H9 (cell line): Measurements from ENCODE around the gene ATP5F1B. TPM values are rescaled to one million over a fixed set of nuclear protein-coding genes. Genes with fewer than 3 reads are reported as not detected.
A peak's percentile ranks its signal among the peaks of the same experiment; 100 is the strongest.

Source experiments
- DNase-seq: peaks from one replicate; pipeline ENCODE4 v3.0.0-alpha.2; 2017
- H2AFZ ChIP-seq: one replicate; pipeline ENCODE4 v1.6.1; 2013; ENCODE audit warnings: mild to moderate bottlenecking, low read length, control low read depth, moderate library complexity
- H2AK5ac ChIP-seq: 2 replicates; pipeline ENCODE4 v1.6.1; 2013; ENCODE audit warnings: low read length, control low read depth, mixed read lengths; ENCODE audit not compliant: insufficient read length
- H2BK120ac ChIP-seq: one replicate; pipeline ENCODE4 v1.6.1; 2013; ENCODE audit warnings: low read depth, mild to moderate bottlenecking, low read length, control low read depth, inconsistent platforms; ENCODE audit not compliant: poor library complexity, severe bottlenecking
- H2BK12ac ChIP-seq: 2 replicates; pipeline ENCODE4 v1.6.1; 2013; ENCODE audit warnings: low read length, control low read depth, mixed read lengths, low read depth; ENCODE audit not compliant: insufficient read length
- H2BK15ac ChIP-seq: 2 replicates; pipeline ENCODE4 v1.6.1; 2013; ENCODE audit warnings: low read depth, low read length, control low read depth
- H2BK20ac ChIP-seq: one replicate; pipeline ENCODE4 v1.6.1; 2013; ENCODE audit warnings: low read depth, mild to moderate bottlenecking, low read length, control low read depth, inconsistent platforms; ENCODE audit not compliant: poor library complexity, severe bottlenecking
- H2BK5ac ChIP-seq: 2 replicates; pipeline ENCODE4 v1.6.1; 2013; ENCODE audit warnings: low read length, control low read depth, mixed read lengths; ENCODE audit not compliant: insufficient read length
- H3K14ac ChIP-seq: 2 replicates; pipeline ENCODE4 v1.6.1; 2013; ENCODE audit warnings: low read length, control low read depth; ENCODE audit not compliant: insufficient read depth
- H3K18ac ChIP-seq: 2 replicates; pipeline ENCODE4 v1.6.1; 2013; ENCODE audit warnings: low read depth, mild to moderate bottlenecking, mixed read lengths, low read length, control low read depth; ENCODE audit not compliant: insufficient read length
- H3K23ac ChIP-seq: 2 replicates; pipeline ENCODE4 v1.6.1; 2013; ENCODE audit warnings: low read length, control low read depth, mixed read lengths, low read depth; ENCODE audit not compliant: insufficient read length
- H3K23me2 ChIP-seq: 2 replicates; pipeline ENCODE4 v1.6.1; 2013; ENCODE audit warnings: low read depth, mild to moderate bottlenecking, mixed read lengths, low read length, control low read depth; ENCODE audit not compliant: insufficient read length, poor library complexity, severe bottlenecking
- H3K27ac ChIP-seq: 2 replicates; pipeline ENCODE4 v1.5.1; 2013; ENCODE audit warnings: low read length, control low read depth, mixed read lengths, low read depth; ENCODE audit not compliant: insufficient read length
- H3K27me3 ChIP-seq: 2 replicates; pipeline ENCODE4 v1.6.1; 2013; ENCODE audit warnings: low read length, control low read depth, inconsistent platforms; ENCODE audit not compliant: insufficient read depth
- H3K4ac ChIP-seq: 2 replicates; pipeline ENCODE4 v1.6.1; 2013; ENCODE audit warnings: low read depth, mild to moderate bottlenecking, control low read depth, inconsistent platforms, low read length, moderate library complexity
- H3K4me1 ChIP-seq: 2 replicates; pipeline ENCODE4 v1.6.1; 2013; ENCODE audit warnings: low read length, control low read depth, inconsistent platforms; ENCODE audit not compliant: insufficient read depth
- H3K4me2 ChIP-seq: 2 replicates; pipeline ENCODE4 v1.6.1; 2013; ENCODE audit warnings: low read length, control low read depth, mixed read lengths; ENCODE audit not compliant: insufficient read length, insufficient read depth
- H3K56ac ChIP-seq: 2 replicates; pipeline ENCODE4 v1.6.1; 2013; ENCODE audit warnings: low read depth, mild to moderate bottlenecking, mixed read lengths, low read length, control low read depth; ENCODE audit not compliant: insufficient read length
- H3K79me1 ChIP-seq: 2 replicates; pipeline ENCODE4 v1.6.1; 2013; ENCODE audit warnings: low read depth, mild to moderate bottlenecking, moderate library complexity, low read length, control low read depth, inconsistent platforms; ENCODE audit not compliant: insufficient read depth, poor library complexity, severe bottlenecking
- H3K79me2 ChIP-seq: 2 replicates; pipeline ENCODE4 v1.6.1; 2013; ENCODE audit warnings: low read length, control low read depth, inconsistent platforms; ENCODE audit not compliant: insufficient read depth
- H3K9ac ChIP-seq: 2 replicates; pipeline ENCODE4 v1.6.1; 2013; ENCODE audit warnings: low read length, control low read depth, mixed read lengths; ENCODE audit not compliant: insufficient read length; ENCODE audit errors: extremely low read depth
- H3K9me3 ChIP-seq: one replicate; pipeline ENCODE4 v1.6.1; 2013; ENCODE audit warnings: low read depth, low read length, inconsistent platforms; ENCODE audit not compliant: control insufficient read depth
- H3T11ph ChIP-seq: one replicate; pipeline ENCODE4 v1.6.1; 2013; ENCODE audit warnings: mild to moderate bottlenecking, low read length, control low read depth, inconsistent platforms
- H4K20me1 ChIP-seq: one replicate; pipeline ENCODE4 v1.6.1; 2013; ENCODE audit not compliant: control insufficient read depth, insufficient read length, insufficient read depth
- H4K5ac ChIP-seq: 2 replicates; pipeline ENCODE4 v1.6.1; 2013; ENCODE audit warnings: low read depth, mild to moderate bottlenecking, mixed read lengths, low read length, control low read depth; ENCODE audit not compliant: insufficient read length
- H4K8ac ChIP-seq: replicated peaks from 2 replicates; pipeline ENCODE4 v1.6.1; 2013; ENCODE audit warnings: low read length, control low read depth, mixed read lengths, low read depth; ENCODE audit not compliant: insufficient read length
- H4K91ac ChIP-seq: 2 replicates; pipeline ENCODE4 v1.6.1; 2013; ENCODE audit warnings: low read depth, mild to moderate bottlenecking, moderate library complexity, mixed read lengths, low read length, control low read depth; ENCODE audit not compliant: insufficient read length
- H3K27ac Mint-ChIP-seq, 3 experiments: 2 replicates in 2 of 3; 3 replicates in 1 of 3; pipeline ENCODE4 v1.8.0; 2020 to 2021; ENCODE audit warnings: mixed read lengths in 3 of 3, mild to moderate bottlenecking in 1 of 3, moderate library complexity in 1 of 3
- H3K27me3 Mint-ChIP-seq: 2 replicates; pipeline ENCODE4 v1.8.0; 2021; ENCODE audit warnings: low read depth, mild to moderate bottlenecking, moderate library complexity, mixed read lengths
- H3K36me3 Mint-ChIP-seq, 3 experiments: 2 replicates in 2 of 3; 3 replicates in 1 of 3; pipeline ENCODE4 v1.8.0; 2020 to 2021; ENCODE audit warnings: low read depth in 3 of 3, mixed read lengths in 3 of 3; ENCODE audit not compliant: insufficient read depth in 1 of 3
- H3K4me1 Mint-ChIP-seq, 2 experiments: 2 replicates each; pipeline ENCODE4 v1.8.0; 2020; ENCODE audit warnings: mixed read lengths in 2 of 2
- H3K4me3 Mint-ChIP-seq, 2 experiments: 2 replicates in 1 of 2; 3 replicates in 1 of 2; pipeline ENCODE4 v1.8.0; 2020 to 2021; ENCODE audit warnings: mild to moderate bottlenecking in 2 of 2, mixed read lengths in 2 of 2, moderate library complexity in 1 of 2
- H3K9me3 Mint-ChIP-seq, 2 experiments: 2 replicates in 1 of 2; 3 replicates in 1 of 2; pipeline ENCODE4 v1.8.0; 2020; ENCODE audit warnings: mild to moderate bottlenecking in 2 of 2, mixed read lengths in 2 of 2, moderate library complexity in 1 of 2
- CTCF ChIP-seq: fragments of 200-600 bp; sonication (generic); conservative IDR thresholded peaks from 3 replicates; pipeline ENCODE4 v1.8.0; 2021; ENCODE audit warnings: antibody characterized with exemption, mild to moderate bottlenecking
- WGBS: extraction: QIAGEN DNeasy Blood & Tissue Kit; methylation state at CpG from one replicate; pipeline ENCODE4 v1.1.7; 2013; ENCODE audit warnings: missing lambda C conversion rate, low lambda C conversion rate, mixed read lengths; ENCODE audit not compliant: insufficient read length; ENCODE audit errors: extremely low coverage; 5-methylcytosine and 5-hydroxymethylcytosine counted together
- total RNA-seq: library from RNA; stranded (reverse); gene quantifications from 2 replicates; pipeline ENCODE4 v1.2.1, GENCODE V29; 2021

Gene ATP5F1B
- total RNA-seq, 1 experiment from 2014 or later, result 927 TPM

GRCh38 chr12:56688846-56689109 is 43.0 kb upstream of the ATP5F1B start:
- H3K23me2 ChIP-seq, result peaks cover 8% of the 10 kb centered on the region
- no peak overlapping the region for H3K56ac ChIP-seq
- Mint-ChIP-seq H3K4me3 (peak overlapping the region; percentile 99 to 100), H3K9me3 (peaks cover 0 to 3% of the 10 kb centered on the region in 2 experiments; a peak in 2 of 5 replicates), H3K4me1 (peaks cover 15 to 24% of the 10 kb centered on the region in 2 experiments), H3K27ac (peak overlapping the region; percentile 98 to 100 (median 99)), H3K36me3 (peaks cover 29 to 33% (median 33%) of the 10 kb centered on the region in 3 experiments), H3K27me3 (no peaks in the 10 kb centered on the region)
- no peaks in the 10 kb centered on the region for H4K20me1 ChIP-seq
- WGBS, result no CpG with 5 or more reads among the region's 7 CpGs
- peaks cover 36% of the 10 kb centered on the region; the same call in 1 of the 2 replicates for H3K79me2 ChIP-seq
- peak overlapping the region; percentile 27 for H2BK5ac ChIP-seq
- no peak overlapping the region for H2BK20ac ChIP-seq
- peak overlapping the region; percentile 92 for H3K18ac ChIP-seq
- no peaks in the 10 kb centered on the region for H3K79me1 ChIP-seq
- no peak for DNase-seq
- H2AFZ ChIP-seq, result no peak overlapping the region
- no peak overlapping the region for H3T11ph ChIP-seq
- no peak overlapping the region; the same call in 1 of the 2 replicates for H3K4ac ChIP-seq
- H2AK5ac ChIP-seq, result no peak overlapping the region
- no peak for TF ChIP-seq CTCF
- no peak overlapping the region for H3K23ac ChIP-seq
- peak overlapping the region; percentile 94 for H3K9ac ChIP-seq
- H3K4me1 ChIP-seq, result no peaks in the 10 kb centered on the region
- peak overlapping the region; percentile 88 for H3K4me2 ChIP-seq
- H3K27me3 ChIP-seq, result no peaks in the 10 kb centered on the region
- H4K91ac ChIP-seq, result no peak overlapping the region
- peak overlapping the region; percentile 96; the same call in 1 of the 2 replicates for H3K14ac ChIP-seq
- H3K9me3 ChIP-seq, result no peaks in the 10 kb centered on the region
- H3K27ac ChIP-seq, result peak overlapping the region; percentile 96
- H4K5ac ChIP-seq, result peak overlapping the region; percentile 47
- H2BK120ac ChIP-seq, result peak overlapping the region; percentile 90
- H2BK12ac ChIP-seq, result peak overlapping the region; percentile 40
- no peak overlapping the region for H2BK15ac ChIP-seq
- no peak overlapping the region for H4K8ac ChIP-seq
